HG03025 (cell line): ENCODE data around the gene ADAD2.

Experiments used
- ATAC-seq: cut with Tn5 transposase; IDR thresholded peaks from one replicate; pipeline ENCODE4 v1.9.1; 2021; ENCODE audit warnings: mild to moderate bottlenecking, moderate library complexity; ENCODE audit not compliant: unreplicated experiment, low FRiP score

ADAD2 gene

GRCh38 chr16:84244728-84245127 lies 53.8 kb downstream of the ADAD2 start:
- ATAC-seq, result no peak

- no peak for ATAC-seq
Measured at GRCh38 chr16:84245956-84246678, 55.2 kb downstream of the ADAD2 start.

GRCh38 chr16:84246679-84247077 lies 55.7 kb downstream of the ADAD2 start:
- no peak for ATAC-seq
